A204.1 (cell line): ENCODE data around the gene METRNL.
"Not testable (repeated sequence)": the region's sequence is repeated elsewhere in the genome, so short reads cannot be mapped to it uniquely, and the experiment has no call there.

ENCODE experiments used
- FAIRE-seq: peaks from 2 replicates; lab custom pipeline; 2012; peaks lifted over from hg19 to GRCh38; lab: Jason Lieb, UNC

METRNL gene, protein sequence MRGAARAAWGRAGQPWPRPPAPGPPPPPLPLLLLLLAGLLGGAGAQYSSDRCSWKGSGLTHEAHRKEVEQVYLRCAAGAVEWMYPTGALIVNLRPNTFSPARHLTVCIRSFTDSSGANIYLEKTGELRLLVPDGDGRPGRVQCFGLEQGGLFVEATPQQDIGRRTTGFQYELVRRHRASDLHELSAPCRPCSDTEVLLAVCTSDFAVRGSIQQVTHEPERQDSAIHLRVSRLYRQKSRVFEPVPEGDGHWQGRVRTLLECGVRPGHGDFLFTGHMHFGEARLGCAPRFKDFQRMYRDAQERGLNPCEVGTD

DNA sequence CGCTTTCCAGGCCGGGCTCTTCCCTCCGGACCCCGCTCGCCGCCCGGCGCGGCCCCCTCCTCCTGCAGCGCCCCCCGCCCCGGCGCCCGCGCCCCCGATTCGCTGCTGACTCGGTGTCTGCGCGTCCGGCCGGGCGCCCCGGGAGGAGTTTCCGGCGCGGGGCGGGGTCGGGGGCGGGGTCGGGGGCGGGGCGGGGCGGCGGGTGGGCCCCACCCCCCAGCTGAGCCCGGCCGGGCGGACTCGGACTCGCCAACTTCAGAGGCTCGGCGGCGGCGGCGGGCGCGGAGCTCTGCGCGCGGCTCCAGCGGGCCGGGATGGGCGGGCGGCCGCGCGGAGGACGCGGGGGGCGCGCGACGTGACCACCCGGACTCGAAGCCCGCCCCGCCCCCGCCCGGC is at the start of gene METRNL:
Gene METRNL (plus strand): TSS at position 258 of the 396 bp plus-strand sequence. CDS start 207 bp downstream, outside the sequence.
- FAIRE-seq, result no peak

DNA sequence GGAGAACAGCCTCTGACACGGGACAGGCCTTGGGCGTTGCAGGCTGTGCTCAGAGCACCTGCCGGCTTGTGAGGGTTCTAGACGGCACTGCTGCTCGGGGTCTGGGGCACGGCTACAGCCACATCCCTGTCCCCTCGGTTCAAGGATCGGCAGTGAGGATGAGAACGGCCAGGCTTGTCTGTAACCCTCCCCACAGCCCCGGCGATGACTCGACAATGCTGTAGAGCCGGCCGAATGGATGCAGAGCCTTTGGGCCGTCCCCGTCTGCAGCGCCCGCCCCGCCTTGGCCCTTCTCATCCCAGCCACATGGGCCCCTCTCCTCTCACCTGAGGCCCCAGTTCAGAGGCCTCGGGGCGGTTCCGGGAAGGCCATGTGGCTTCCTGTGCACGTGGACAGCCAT is 49.0 kb upstream of the METRNL start:
- FAIRE-seq, result no peak

DNA sequence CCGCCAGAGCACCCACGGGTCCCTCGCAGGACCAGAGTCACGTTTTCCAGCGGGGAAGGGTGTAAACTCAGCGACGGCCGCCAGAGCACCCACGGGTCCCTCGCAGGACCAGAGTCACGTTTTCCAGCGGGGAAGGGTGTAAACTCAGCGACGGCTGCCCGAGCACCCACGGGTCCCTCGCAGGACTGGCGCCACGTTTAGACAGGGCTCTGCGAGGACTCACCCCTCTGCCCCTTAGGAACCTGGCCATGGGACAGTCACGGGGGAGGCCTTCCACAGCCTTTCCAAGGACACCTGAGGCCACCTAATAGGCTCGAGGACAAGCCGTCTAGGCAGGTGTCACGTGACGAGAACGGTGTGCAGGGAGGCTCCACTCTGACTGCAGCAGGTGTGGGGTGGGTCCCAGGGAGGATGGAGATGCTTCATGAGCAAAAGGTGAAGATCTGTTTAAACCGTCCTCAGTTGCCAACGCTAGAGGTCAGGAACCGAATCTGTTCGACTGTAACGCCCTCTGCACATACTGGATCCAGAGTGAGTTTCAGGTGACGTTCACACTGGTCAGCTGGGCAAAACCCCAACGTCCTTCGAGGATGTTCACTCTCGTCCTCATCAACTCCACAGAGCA is 48.0 kb upstream of the METRNL start:
- no peak for FAIRE-seq

DNA sequence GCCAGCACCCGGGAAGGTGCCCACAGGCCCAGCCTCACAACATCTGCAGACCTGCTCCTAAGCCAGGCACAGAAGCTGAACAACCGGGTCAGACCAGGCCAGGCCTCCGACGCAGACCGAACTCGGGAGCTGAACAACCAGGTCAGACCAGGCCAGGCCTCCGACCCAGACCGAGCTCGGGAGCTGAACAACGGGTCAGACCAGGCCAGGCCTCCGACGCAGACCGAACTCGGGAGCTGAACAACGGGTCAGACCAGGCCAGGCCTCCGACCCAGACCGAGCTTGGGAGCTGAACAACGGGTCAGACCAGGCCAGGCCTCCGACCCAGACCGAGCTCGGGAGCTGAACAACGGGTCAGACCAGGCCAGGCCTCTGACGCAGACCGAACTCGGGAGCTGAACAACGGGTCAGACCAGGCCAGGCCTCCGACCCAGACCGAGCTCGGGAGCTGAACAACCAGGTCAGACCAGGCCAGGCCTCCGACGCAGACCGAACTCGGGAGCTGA is 47.4 kb upstream of the METRNL start:
- FAIRE-seq, result not testable (repeated sequence)

DNA sequence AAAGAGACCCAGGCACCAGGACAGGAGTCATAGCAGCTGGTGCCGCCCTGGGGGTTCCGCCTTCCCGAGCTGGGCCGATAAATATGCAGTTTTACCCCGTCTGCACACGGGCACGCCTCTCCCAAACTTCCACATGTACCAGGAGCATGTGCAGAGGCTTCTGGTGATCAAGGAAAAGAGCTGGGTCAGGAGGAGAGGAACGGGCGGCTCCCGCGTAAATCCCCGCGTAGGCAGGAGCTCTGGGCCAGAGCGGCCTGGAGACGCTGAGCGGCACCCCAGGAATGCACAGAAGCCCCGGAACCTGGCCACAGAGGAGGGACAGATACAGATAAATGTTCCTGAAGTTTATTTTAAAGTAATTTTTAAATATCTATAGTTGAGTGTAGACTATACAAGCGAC is 46.6 kb upstream of the METRNL start:
- FAIRE-seq, result no peak

DNA sequence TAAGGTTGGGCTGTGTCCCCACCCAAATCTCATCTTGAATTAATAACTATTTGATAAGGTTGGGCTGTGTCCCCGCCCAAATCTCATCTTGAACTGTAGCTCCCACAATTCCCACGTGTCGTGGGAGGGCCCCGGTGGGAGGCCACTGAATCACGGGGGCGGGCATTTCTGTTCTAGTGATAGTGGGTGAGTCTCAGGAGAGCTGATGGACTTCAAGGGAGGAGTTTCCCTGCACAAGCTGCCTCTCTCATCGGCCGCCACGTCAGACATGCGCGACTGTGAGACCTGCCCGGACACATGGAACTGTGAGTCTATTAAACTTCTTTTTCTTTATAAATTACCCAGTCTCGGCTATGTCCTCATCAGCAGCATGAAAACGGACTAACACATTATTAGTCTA is 44.9 kb upstream of the METRNL start:
- FAIRE-seq, result no peak

DNA sequence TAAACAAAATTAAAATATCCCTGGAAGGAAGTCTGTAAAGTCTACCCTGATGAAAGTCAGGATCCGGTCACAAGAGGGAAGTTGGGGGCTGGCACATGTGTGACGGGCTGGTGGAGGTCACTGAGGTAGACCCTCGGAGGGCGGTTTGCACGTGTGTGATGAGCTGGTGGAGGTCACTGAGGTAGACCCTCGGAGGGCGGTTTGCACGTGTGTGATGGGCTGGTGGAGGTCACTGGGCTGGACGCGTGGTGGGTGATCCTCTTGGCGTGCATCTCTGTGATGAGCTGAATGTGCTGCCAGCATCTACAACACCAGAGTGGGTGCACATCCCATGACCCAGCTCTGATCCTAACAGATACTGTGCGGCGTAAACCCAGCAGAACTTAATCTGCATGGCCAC is 43.7 kb upstream of the METRNL start:
- FAIRE-seq, result no peak

DNA sequence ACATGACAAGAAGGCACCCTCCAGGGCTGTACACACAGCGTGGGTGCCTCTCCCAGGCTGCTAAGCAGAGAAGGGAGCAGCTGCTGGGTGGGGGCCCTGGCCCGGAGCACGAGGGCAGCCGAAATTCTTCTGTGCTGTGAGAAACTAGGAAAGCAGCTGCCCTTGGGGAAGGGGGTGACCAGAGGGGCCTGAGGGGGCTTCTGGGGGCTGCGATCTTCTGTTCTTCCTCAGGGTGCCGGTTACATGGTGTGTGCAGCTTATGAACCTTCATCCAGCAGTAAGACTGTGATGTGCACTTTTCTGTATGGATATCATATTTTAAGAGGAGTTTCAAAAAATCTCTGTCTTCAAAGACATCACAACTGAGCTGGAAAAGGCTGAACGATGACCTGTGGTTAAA is 43.2 kb upstream of the METRNL start:
- FAIRE-seq, result no peak

DNA sequence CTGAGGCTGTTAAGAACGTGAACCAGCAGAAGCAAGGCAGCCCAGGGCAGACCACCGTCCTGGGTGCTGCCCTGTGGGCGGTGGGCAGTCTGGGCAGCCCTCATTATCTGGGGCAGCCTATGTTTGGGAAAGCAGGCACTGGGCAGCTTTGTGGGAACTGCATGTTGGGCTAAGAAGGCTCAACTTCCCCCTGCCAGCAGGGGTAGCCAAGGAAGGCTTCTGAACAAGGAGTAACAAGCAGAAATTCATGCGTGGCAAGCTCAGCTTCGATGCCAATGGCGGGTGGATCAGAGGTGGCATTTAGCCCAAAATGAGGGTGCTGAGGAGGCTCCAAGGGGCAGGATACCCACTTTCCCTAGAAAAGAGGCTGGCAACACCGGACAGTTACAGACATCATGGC is 42.7 kb upstream of the METRNL start:
- no peak for FAIRE-seq

DNA sequence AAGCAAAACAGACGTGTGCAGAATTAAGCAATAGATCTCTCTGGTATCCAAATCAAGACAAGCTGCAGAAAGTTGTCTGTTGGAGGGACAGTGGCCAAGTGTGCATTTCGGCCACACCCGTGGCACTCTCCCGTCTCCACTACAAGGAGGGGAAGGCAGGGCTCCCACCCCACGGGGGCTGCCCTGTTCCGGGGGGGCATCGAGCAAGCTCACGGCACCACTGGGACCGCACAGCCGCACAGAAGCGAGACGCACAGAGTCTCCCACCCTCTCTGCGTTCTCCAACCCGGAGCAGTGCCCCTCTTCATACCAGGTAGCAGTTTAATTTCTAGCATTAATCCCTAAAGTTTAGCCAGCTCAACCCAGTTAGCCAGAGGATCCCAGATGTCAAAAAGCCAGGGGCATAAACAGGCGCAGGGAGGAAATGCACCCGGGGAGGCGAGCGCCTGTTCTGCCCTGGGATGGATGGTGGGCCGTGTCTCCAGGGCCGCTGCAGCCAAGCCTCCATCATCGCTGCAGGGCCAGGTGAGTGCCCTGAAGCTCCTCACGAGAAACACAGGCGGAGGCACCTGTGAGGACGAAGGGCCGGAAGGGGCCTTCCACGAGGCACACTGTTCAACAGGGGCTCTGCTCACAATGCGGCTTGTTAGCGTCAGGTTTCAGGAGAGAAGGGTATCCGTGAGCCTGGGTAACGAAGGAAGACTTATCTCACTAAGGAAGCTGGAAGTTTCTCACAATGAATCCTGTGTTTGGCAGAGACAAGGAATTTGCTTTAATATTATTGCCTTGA is 42.1 kb upstream of the METRNL start:
- no peak for FAIRE-seq

DNA sequence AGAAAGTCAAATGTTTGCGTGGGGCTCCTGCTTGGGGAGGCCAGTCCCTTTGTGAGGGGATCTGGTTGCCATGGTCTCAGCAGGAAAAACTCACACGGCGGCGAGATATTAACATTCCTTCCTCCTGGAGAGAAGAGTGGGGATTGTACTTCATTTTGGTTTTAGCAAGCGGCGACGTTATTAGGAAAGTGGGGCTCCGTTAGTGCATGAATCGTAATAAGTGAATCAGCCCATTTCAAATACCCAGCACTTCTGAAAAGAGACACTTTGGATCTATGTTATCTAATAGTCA is 41.6 kb upstream of the METRNL start:
- FAIRE-seq, result no peak

DNA sequence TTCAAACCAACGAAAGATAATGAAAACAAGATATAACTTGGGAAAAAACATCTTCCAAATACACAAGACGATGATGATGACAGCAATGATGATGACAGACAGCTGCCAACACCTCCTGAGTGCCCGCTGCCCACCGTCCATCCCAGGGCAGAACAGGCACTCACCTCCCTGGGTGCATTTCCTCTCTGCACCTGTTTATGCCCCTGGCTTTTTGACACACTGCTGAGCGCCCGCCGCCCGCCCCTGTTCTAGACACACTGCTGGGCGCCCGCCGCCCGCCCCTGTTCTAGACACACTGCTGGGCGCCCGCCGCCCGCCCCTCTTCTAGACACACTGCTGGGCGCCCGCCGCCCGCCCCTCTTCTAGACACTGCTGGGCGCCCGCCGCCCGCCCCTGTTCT is 40.4 kb upstream of the METRNL start:
- FAIRE-seq, result not testable (repeated sequence)

DNA sequence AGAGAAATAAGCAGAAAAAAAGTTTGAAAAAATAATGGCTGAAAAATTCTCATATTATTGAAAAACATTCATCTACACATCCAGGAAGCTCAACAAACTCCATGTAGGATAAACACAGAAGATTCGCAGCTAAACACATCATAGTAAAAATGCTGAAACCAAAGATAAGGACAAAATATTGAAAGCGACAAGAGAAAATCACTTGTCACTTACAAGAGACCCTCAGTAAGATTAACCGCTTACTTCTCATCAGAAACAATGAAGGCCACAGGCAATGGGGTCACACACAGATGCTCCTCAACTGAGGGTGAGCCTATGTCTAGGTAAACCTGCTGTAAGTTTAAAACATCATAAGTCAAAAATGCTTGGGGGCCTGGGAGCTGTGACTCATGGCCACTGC is 38.1 kb upstream of the METRNL start:
- FAIRE-seq, result no peak

DNA sequence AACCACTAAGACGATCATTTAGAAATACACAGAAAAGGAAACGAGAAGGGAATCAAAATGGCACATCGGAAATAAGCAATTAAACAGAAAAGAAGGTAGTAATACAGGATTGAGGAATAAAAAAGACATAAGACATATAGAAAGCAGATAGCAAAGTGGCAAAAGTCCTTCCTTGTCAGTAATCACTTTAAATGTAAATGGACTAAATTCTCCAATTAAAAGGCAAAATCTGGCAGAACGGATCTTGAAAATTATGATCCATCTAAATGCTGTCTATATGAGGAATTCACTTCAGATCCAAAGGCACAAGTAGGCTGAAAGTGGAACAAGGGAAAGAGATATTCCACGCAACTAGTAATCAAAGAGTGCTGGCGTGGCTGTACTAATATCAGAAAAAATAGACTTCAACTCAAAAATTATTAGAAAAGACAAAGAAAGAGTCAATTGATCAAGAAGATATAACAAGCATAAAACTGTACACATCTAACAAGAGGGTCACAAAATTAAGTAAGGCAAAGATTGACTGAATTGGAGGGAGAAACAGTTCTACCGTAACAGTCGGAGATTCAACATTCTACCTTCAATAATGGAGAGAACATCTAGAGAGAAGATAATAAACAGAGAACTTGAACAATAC is 36.8 kb upstream of the METRNL start:
- FAIRE-seq, result no peak

DNA sequence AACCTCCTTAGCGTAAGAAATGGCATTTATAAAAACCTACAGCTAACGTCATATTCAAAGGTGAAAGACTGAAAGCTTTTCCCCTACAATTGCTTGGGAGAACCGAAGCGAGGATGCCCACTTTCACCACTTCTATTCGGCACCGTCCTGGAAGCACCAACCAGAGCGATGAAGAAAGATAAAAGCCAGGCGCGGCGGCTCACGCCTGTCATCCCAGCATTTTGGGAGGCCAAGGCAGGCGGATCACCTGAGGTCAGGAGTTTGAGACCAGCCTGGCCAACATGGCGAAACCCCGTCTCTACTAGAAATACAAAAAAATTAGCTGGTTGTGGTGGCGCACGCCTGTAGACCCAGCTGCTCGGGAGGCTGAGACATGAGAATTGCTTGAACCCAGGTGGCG is 34.9 kb upstream of the METRNL start:
- FAIRE-seq, result not testable (repeated sequence)

DNA sequence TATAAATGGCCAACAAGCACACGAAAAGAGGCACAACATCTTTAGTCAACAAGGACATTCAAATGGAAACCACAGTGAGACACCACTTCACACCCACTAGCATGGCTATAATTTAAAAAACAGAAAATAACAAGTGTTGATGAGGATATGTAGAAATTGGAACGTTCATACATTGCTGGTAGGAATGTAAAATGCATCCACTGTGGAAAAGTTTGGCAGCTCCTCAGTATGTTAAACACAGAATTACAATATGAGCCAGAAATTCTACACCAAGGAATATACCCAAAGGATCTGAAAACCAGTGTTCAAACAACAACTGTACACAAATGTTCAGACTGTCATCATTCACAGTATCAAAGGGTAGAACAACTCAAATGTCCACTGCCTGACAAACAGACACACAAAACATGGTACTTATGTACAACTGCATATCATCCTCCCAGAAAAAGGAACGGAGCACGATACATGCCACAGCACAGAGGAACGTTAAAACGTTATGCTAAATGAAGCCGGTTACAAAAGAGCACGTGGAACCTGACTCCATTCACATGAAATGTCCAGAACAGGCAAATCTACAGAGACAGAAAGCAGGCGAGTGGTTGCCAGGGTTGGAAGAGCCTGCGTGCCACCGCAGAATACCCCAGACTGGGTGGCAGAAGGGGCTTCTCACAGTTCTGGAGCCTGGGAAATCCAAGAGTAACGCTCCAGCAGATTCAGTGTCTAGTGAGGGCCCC is 32.8 kb upstream of the METRNL start:
- FAIRE-seq, result no peak

DNA sequence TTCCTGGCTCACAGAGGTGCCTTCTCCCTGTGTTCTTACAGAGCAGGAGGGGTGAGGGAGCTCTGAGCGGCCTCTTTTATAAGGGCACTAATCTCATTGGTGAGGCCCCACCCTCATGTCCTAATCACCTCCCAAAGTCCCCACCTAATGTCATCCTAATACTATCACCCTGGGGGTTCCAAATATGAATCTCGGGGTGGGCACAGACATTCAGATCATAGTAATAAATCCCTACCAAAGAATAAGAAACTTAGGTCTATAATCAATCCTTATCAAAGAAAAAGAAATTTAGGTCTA is 32.3 kb upstream of the METRNL start:
- no peak for FAIRE-seq

DNA sequence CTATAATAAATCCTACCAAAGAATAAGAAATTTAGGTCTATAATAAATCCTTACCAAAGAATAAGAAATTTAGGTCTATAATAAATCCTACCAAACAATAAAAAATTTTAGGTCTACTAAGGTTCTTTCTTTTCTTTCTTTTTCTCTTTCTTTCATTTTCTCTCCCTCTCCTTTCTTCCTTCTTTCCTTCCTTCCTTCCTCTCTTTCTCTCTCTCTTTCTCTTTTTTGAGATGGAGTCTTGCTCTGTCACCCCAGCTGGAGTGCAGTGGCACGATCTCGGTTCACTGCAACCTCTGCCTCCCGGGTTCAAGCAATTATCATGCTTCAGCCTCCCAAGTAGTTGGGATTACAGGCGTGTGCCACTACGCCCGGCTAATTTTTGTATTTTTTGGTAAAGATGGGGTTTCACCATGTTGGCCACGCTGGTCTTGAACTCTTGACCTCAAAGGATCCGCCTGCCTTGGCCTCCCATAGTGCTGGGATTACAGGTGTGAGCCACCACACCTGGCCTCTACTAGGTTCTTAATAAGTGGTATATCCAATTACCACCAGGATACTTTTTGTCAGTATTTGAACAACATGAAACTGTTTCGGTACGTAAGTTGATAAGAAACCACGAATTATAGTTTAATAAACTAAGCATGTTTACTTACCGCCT is 31.5 kb upstream of the METRNL start:
- not testable (repeated sequence) for FAIRE-seq

DNA sequence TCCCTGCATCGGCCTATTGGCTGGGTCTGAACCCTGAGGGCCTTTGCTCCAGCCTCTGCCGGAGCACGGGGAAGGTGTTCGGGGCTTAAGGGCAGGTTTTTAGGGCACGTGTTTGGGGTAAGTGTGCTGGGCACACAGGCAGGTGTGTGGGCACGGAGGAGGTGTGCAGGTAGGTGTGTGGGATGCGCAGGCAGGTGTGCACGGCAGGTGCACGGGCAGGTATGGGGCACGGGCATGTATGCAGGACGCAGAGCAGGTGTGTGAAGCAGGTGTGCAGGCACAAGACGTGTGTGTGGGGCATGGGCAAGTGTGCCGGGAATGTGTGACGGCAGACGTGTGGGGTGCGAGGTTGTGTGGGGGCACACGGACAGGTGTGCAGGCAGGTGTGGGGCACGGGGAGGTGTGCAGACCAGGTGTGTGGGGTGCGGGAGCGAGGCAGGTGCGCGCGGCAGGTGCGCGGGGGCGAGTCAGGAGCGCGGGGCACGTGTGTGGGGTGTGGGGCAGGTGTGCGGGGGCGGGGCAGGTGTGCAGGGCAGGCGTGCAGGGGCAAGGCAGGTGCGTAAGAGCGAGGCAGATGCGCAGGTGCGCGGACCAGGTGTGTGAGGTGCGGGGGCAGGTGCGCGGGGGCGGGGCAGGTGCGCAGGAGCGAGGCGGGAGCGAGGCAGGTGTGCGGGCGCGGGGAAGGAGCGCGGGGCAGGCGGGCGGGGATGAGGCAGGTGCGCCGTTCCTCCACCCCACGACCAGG is 28.6 kb upstream of the METRNL start:
- FAIRE-seq, result no peak

DNA sequence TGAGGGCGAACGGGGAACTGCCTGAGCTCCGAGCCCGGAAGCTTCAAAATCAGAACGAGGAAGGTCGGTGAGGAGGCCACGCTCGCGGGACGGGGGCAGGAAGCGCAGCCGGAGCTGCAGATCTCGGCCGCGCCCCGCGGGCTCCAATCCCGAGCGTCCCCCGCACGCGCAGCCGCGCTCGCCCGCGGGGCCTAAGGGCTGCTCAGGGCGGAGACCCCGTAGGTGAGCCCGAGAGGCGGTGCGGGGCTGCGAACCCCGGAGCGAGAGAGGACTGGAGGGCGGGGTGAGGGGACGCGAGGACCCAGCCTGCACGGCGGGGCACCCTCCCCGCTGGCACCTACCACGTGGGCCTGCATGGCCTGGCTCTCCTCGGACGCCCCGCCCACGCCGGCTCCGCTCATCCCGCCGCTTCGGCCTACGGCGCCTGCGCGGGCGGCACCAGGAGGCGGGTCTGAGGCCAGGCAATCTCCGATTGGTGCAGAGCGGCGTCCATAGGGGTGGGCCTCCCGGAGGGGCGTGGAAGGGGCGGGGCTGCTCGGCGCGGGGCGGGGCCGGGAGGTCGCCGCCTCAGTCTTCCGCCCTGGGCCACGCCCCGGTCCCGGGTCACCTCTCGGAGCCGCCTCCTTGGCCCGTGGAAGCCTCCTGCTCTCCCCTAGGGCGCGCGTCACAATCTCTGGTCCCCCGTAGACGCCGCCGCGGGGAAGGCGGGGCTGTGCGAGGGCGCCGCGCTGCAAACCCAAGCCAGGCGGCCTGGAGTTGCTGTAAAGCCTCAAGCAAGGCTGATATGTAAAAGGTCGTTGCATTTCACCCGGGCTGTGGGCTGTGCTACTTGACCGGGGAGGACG is 27.8 kb upstream of the METRNL start:
- no peak for FAIRE-seq
